OCI-LY1 (cell line): ENCODE results near the gene EXOSC7.
"Not testable (repeated sequence)": the region's sequence is repeated elsewhere in the genome, so short reads cannot be mapped to it uniquely, and the experiment has no call there.

Experiments
- H2AFZ ChIP-seq: fragments of 200-600 bp; sonication (generic), shearing (Covaris generic); 2 replicates; pipeline ENCODE4 v1.6.0; 2014; ENCODE audit warnings: antibody characterized with exemption, mild to moderate bottlenecking, low read length
- H3F3A ChIP-seq: fragments of 200-600 bp; sonication (generic), shearing (Covaris generic); 2 replicates; pipeline ENCODE4 v1.6.0; 2014; ENCODE audit warnings: mild to moderate bottlenecking, antibody characterized with exemption, low read length, moderate library complexity; ENCODE audit not compliant: insufficient read depth
- H3K27ac ChIP-seq: fragments of 200-600 bp; sonication (generic); 2 replicates; pipeline ENCODE4 v1.5.1; 2014; ENCODE audit warnings: low read length, mixed run types, mild to moderate bottlenecking, low read depth; ENCODE audit not compliant: poor library complexity, severe bottlenecking
- H3K27me3 ChIP-seq: fragments of 200-600 bp; sonication (generic); 2 replicates; pipeline ENCODE4 v1.6.0; 2014; ENCODE audit warnings: antibody characterized with exemption, mild to moderate bottlenecking, low read length, moderate library complexity; ENCODE audit not compliant: insufficient read depth
- H3K36me3 ChIP-seq: fragments of 200-600 bp; sonication (generic); 2 replicates; pipeline ENCODE4 v1.6.1; 2014; ENCODE audit warnings: mild to moderate bottlenecking, antibody characterized with exemption, low read length, moderate library complexity, mixed read lengths; ENCODE audit not compliant: insufficient read depth
- H3K4me1 ChIP-seq: fragments of 200-600 bp; sonication (generic); 2 replicates; pipeline ENCODE4 v1.5.1; 2014; ENCODE audit warnings: mild to moderate bottlenecking, low read length, moderate library complexity; ENCODE audit not compliant: insufficient read depth, severe bottlenecking
- H3K4me2 ChIP-seq: fragments of 200-600 bp; sonication (generic), shearing (Covaris generic); 2 replicates; pipeline ENCODE4 v1.6.1; 2014; ENCODE audit warnings: low read length
- H3K4me3 ChIP-seq: fragments of 200-600 bp; sonication (generic); 2 replicates; pipeline ENCODE4 v1.5.1; 2014; ENCODE audit warnings: low read length, low read depth, mild to moderate bottlenecking, mixed read lengths; ENCODE audit not compliant: poor library complexity, severe bottlenecking
- H3K79me2 ChIP-seq: fragments of 200-600 bp; shearing (Covaris generic); 2 replicates; pipeline ENCODE4 v1.6.1; 2016; ENCODE audit warnings: mixed run types, low read length, mixed read lengths; ENCODE audit not compliant: insufficient read depth
- H3K9ac ChIP-seq: fragments of 200-600 bp; sonication (generic), shearing (Covaris generic); 2 replicates; pipeline ENCODE4 v1.6.1; 2014; ENCODE audit warnings: mild to moderate bottlenecking, low read length, mixed read lengths
- H3K9me2 ChIP-seq: fragments of 200-600 bp; sonication (generic), shearing (Covaris generic); 2 replicates; pipeline ENCODE4 v1.6.1; 2014; ENCODE audit warnings: low read depth, mild to moderate bottlenecking, low read length, mixed read lengths
- H3K9me3 ChIP-seq: fragments of 200-600 bp; shearing (Covaris generic); 2 replicates; pipeline ENCODE4 v1.6.1; 2014; ENCODE audit warnings: low read length, mixed read lengths
- H4K20me1 ChIP-seq: fragments of 200-600 bp; sonication (generic), shearing (Covaris generic); 2 replicates; pipeline ENCODE4 v1.6.0; 2016; ENCODE audit warnings: mild to moderate bottlenecking, low read length; ENCODE audit not compliant: insufficient read depth
- EZH2 ChIP-seq: fragments of 200-600 bp; sonication (generic), shearing (Covaris generic); IDR thresholded peaks from 2 replicates; pipeline ENCODE4 v1.8.0; 2017; ENCODE audit warnings: borderline replicate concordance, mixed run types, mild to moderate bottlenecking, antibody characterized with exemption, low read length, moderate library complexity, mixed read lengths
- TF ChIP-seq, protein P1 (sequence below): fragments of 200-600 bp; sonication (generic), shearing (Covaris generic); IDR thresholded peaks from 2 replicates; pipeline ENCODE4 v1.5.1; 2017; ENCODE audit warnings: mild to moderate bottlenecking, antibody characterized with exemption, low read length, moderate library complexity, mixed read lengths

Gene EXOSC7

GRCh38 chr3:45051685-45052084, 75.6 kb downstream of the EXOSC7 start:
- no peak overlapping the region for H3K9ac ChIP-seq
- TF ChIP-seq, protein P1, sequence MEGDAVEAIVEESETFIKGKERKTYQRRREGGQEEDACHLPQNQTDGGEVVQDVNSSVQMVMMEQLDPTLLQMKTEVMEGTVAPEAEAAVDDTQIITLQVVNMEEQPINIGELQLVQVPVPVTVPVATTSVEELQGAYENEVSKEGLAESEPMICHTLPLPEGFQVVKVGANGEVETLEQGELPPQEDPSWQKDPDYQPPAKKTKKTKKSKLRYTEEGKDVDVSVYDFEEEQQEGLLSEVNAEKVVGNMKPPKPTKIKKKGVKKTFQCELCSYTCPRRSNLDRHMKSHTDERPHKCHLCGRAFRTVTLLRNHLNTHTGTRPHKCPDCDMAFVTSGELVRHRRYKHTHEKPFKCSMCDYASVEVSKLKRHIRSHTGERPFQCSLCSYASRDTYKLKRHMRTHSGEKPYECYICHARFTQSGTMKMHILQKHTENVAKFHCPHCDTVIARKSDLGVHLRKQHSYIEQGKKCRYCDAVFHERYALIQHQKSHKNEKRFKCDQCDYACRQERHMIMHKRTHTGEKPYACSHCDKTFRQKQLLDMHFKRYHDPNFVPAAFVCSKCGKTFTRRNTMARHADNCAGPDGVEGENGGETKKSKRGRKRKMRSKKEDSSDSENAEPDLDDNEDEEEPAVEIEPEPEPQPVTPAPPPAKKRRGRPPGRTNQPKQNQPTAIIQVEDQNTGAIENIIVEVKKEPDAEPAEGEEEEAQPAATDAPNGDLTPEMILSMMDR = no peak
- TF ChIP-seq EZH2 = no peak

DNA sequence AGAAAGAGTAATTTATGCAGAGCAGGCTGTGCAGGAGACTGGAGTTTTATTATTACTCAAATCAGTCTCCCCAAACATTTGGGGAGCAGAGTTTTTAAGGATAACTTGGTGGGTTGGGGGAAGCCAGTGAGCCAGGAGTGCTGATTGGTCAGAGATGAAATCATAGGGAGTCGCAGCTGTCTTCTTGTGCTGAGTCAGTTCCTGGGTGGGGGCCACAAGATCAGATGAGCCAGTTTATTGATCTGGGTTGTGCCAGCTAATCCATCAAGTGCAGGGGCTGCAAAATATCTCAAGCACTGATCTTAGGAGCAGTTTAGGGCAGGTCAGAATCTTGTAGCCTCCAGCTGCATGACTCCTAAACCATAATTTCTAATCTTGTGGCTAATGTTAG, 77.8 kb downstream of the EXOSC7 start:
- not testable (repeated sequence) for H3K36me3 ChIP-seq, H3K4me1 ChIP-seq, H3F3A ChIP-seq, H3K9me3 ChIP-seq, H3K27ac ChIP-seq, H2AFZ ChIP-seq, H4K20me1 ChIP-seq, H3K4me2 ChIP-seq, H3K79me2 ChIP-seq, H3K4me3 ChIP-seq, H3K27me3 ChIP-seq, H3K9me2 ChIP-seq, H3K9ac ChIP-seq

More at GRCh38 chr3:45051685-45052084, 75.6 kb downstream of the EXOSC7 start:
- H3K4me3 ChIP-seq = no peak overlapping the region
- H3K27ac ChIP-seq = no peak overlapping the region
- H3K27me3 ChIP-seq = no peaks in the 10 kb centered on the region
- H3K4me1 ChIP-seq = no peaks in the 10 kb centered on the region
- H3K4me2 ChIP-seq = no peak overlapping the region
- no peaks in the 10 kb centered on the region for H4K20me1 ChIP-seq
- H3K36me3 ChIP-seq = no peaks in the 10 kb centered on the region
- H3K9me2 ChIP-seq = no peaks in the 10 kb centered on the region
- H3K79me2 ChIP-seq = no peaks in the 10 kb centered on the region
- no peaks in the 10 kb centered on the region for H3F3A ChIP-seq
- no peak overlapping the region for H2AFZ ChIP-seq
- H3K9me3 ChIP-seq = no peaks in the 10 kb centered on the region

DNA sequence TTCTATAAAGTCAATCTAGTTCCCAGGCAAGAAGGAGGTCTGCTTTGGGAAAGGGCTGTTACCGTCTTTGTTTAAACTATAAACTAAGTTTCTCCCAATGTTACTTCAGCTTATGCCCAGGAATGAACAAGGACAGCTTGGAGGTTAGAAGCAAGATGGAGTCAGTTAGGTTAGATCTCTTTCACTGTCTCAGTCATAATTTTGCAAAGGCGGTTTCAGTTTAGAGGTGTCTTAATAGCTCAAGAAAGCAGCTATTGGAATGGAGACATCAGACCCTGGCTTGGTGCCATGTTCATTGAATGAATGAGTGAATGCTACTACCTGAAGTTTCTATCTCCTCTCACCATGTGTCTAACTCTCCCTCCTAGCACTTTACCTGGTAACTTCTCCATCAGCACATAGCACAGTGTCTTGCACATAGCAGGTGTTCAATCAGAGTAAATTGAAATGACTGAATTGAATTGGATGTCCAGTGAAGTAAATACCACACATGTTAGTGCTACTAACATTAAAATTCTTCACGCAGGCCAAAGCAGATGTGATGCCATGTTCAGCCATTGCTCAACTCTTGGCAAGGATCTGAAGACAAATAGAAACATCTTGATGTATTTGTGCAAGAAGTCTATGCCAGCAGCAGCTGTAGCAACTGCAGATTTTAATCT, 78.3 kb downstream of the EXOSC7 start:
- TF ChIP-seq, protein P1 = no peak
- TF ChIP-seq EZH2 = no peak
- Histone ChIP-seq H4K20me1 (no peaks in the 10 kb centered on the region), H3K27me3 (no peaks in the 10 kb centered on the region), H3K9me2 (no peaks in the 10 kb centered on the region), H3K4me2 (no peak overlapping the region), H3K9me3 (no peaks in the 10 kb centered on the region), H3K79me2 (no peaks in the 10 kb centered on the region), H3K36me3 (no peaks in the 10 kb centered on the region), H3K27ac (no peak overlapping the region), H3F3A (no peaks in the 10 kb centered on the region), H3K4me1 (no peaks in the 10 kb centered on the region), H3K4me3 (no peak overlapping the region), H2AFZ (no peak overlapping the region), H3K9ac (no peak overlapping the region)

- Histone ChIP-seq H3K4me2 (no peak overlapping the region), H2AFZ (no peak overlapping the region), H3K9me3 (no peaks in the 10 kb centered on the region), H3K9ac (no peak overlapping the region), H4K20me1 (no peaks in the 10 kb centered on the region), H3K27ac (no peak overlapping the region), H3K4me1 (no peaks in the 10 kb centered on the region), H3F3A (no peaks in the 10 kb centered on the region), H3K4me3 (no peak overlapping the region), H3K79me2 (no peaks in the 10 kb centered on the region), H3K9me2 (no peaks in the 10 kb centered on the region), H3K36me3 (no peaks in the 10 kb centered on the region), H3K27me3 (no peaks in the 10 kb centered on the region)
- TF ChIP-seq, protein P1 = no peak
- no peak for TF ChIP-seq EZH2
These were observed 79.0 kb downstream of the EXOSC7 start for GRCh38 chr3:45055032-45055410.
